HUES64 (cell line): ENCODE measurements around the gene TSPAN17.

Source experiments
- H3K27ac ChIP-seq: 2 replicates; pipeline ENCODE4 v1.7.0; 2013; ENCODE audit warnings: low read depth, low read length, inconsistent platforms
- H3K27me3 ChIP-seq: 2 replicates; pipeline ENCODE4 v1.6.1; 2013; ENCODE audit warnings: mild to moderate bottlenecking, low read length; ENCODE audit not compliant: insufficient read depth
- H3K36me3 ChIP-seq: 2 replicates; pipeline ENCODE4 v1.6.1; 2013; ENCODE audit warnings: mild to moderate bottlenecking, low read length; ENCODE audit not compliant: insufficient read depth
- H3K4me1 ChIP-seq: 2 replicates; pipeline ENCODE4 v1.6.1; 2013; ENCODE audit warnings: mild to moderate bottlenecking, low read length, moderate library complexity; ENCODE audit not compliant: insufficient read depth
- H3K4me3 ChIP-seq: 2 replicates; pipeline ENCODE4 v1.5.1; 2013; ENCODE audit warnings: mild to moderate bottlenecking, low read length, moderate library complexity
- H3K9ac ChIP-seq: 2 replicates; pipeline ENCODE4 v1.6.1; 2013; ENCODE audit warnings: mild to moderate bottlenecking, low read depth, low read length
- H3K9me3 ChIP-seq: 2 replicates; pipeline ENCODE4 v1.6.1; 2013; ENCODE audit warnings: low read depth, low read length; ENCODE audit not compliant: insufficient read depth
- WGBS: fragments of 150-250, 120-280 bp; methylation state at CpG from one replicate; pipeline ENCODE4 v1.1.7; 2013; ENCODE audit warnings: missing lambda C conversion rate; 5-methylcytosine and 5-hydroxymethylcytosine counted together

Gene TSPAN17

DNA sequence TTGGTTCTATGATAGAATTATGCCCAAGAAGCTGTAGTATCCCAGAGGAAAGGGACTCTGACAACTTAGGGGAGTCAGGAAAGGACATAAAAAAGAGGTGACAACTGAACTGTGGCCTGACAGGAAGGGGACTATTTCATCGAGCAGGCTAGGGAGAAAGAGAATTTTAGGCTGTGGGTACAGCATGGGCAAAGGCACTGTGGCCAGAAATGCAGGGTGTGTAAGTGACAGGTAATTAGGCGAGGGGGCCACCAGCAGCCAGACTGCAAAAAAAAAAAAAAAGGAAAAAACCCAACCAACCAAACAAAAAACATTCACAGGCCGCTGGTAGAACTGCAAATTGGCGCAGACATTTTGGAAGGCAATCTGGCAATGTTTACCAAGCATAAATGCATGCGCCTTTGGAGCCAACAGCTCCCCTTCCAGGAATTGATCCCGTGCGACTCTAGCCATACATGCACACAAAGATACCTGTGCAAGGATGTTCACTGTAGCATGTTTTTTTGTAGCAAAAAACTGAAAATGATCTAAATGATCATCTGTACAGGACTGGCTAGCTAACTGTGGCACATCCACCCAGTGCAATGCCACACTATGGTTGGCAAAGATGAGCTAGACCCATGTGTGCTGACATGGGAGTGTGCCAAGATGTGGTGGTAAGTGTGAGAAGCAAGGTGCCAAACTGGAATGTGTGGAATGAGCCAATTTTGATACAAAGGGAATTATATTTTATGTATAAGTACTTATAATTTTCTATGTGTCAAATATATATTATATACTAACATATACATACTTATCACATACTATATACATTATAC lies 15.7 kb upstream of the TSPAN17 start:
- Histone ChIP-seq H3K9ac (no peak overlapping the region), H3K27me3 (peaks cover 63% of the 10 kb centered on the region), H3K4me1 (peaks cover 17% of the 10 kb centered on the region), H3K27ac (no peak overlapping the region), H3K36me3 (no peaks in the 10 kb centered on the region), H3K4me3 (no peak overlapping the region), H3K9me3 (no peaks in the 10 kb centered on the region)
- 88% methylated on average over 7 of the region's 7 CpGs for whole genome bisulfite sequencing

DNA sequence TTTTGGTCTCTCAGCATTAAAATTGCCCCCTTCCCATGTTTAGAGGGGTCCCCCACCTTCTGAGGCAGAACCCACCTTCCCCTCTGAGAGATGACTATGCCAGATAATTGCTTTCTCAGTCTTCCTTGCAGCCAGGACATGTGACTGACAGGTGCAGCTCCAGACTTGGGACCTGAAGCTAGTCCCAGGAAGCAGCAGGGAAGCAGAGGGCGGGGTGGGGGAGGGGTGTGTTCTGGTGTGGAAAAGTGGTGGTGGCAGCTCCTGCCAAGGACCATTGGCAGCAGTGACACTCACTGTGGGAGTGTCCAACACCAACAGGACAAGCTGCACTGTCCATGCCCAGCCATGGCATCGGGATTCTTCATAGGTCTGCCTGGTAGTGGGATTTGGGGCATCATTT lies 14.5 kb upstream of the TSPAN17 start:
- Histone ChIP-seq H3K9me3 (no peaks in the 10 kb centered on the region), H3K27me3 (peaks cover 55% of the 10 kb centered on the region), H3K4me3 (no peak overlapping the region), H3K9ac (no peak overlapping the region), H3K36me3 (no peaks in the 10 kb centered on the region), H3K4me1 (peaks cover 17% of the 10 kb centered on the region), H3K27ac (no peak overlapping the region)
- WGBS: 92% methylated on average over 2 of the region's 2 CpGs

DNA sequence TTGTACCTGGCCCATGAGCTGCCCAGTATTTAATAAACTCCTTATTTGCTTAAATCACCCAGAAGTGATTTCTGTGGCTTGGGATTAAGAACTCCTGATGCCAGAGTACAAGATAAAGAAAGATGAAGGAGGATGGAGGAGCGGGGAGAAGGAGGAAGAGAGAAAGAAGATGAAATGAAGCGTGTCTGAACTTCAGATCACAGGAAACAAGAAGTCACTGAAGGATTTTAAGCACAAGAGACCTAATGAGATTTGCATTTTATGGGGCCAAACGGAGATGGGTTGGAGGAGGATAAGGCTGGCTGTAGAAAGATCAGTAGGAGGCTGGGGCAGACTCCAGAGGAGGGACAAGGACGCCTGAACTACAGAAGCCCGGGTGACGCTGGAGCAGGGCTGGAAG lies 13.7 kb upstream of the TSPAN17 start:
- Histone ChIP-seq H3K4me1 (peaks cover 17% of the 10 kb centered on the region), H3K9ac (no peak overlapping the region), H3K36me3 (no peaks in the 10 kb centered on the region), H3K27me3 (peaks cover 47% of the 10 kb centered on the region), H3K4me3 (no peak overlapping the region), H3K9me3 (no peaks in the 10 kb centered on the region), H3K27ac (no peak overlapping the region)
- 36% methylated on average over 6 of the region's 6 CpGs for WGBS

DNA sequence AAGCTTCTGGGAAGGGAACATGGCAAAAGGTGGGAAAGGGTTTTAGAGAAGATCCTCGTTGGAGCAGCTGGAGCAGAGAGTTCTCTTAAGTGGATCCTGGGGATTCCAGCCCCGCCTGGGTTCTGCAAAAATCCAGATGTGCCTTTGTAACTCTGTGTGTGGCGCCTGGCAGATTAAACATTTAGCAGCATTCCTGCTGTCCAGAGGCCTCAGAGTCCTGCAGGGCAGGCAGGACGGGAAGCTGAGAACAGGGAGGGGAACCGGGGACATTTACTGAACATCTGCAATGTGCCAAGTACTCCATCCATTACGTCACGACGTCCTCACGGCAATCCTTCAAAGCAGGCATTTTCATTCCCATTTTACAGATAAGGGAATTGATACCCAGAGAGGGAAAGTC lies 10.9 kb upstream of the TSPAN17 start:
- H3K9me3 ChIP-seq: no peaks in the 10 kb centered on the region
- H3K36me3 ChIP-seq: no peaks in the 10 kb centered on the region
- H3K9ac ChIP-seq: no peak overlapping the region
- peaks cover 18% of the 10 kb centered on the region for H3K27me3 ChIP-seq
- WGBS: 69% methylated on average over 9 of the region's 9 CpGs
- peaks cover 9% of the 10 kb centered on the region for H3K4me1 ChIP-seq
- no peak overlapping the region for H3K27ac ChIP-seq
- H3K4me3 ChIP-seq: no peak overlapping the region

DNA sequence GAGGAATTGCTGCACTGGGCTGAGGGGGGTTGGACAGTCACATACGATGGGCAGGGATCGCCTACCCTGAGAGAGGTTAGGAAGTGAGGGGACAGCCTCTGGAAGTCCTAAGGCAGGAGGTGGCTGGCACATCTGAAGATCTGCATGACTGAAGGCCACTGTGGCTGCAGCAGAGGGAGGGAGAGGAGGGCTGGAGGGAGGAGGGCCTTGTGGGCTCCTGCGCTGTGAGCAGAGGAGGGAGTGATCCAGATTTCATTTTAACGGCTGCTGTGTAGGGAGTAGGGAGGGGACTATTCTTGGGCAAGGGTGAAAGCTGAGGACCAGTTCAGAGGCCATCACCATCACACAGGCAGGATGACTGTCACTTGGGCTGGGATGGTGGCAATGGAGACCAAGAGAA lies 9.7 kb upstream of the TSPAN17 start:
- Histone ChIP-seq H3K9me3 (no peaks in the 10 kb centered on the region), H3K27me3 (peaks cover 9% of the 10 kb centered on the region; the same call in 1 of the 2 replicates), H3K36me3 (no peaks in the 10 kb centered on the region), H3K9ac (no peak overlapping the region), H3K27ac (no peak overlapping the region), H3K4me3 (no peak overlapping the region), H3K4me1 (peaks cover 9% of the 10 kb centered on the region)
- WGBS: 43% methylated on average over 4 of the region's 4 CpGs

DNA sequence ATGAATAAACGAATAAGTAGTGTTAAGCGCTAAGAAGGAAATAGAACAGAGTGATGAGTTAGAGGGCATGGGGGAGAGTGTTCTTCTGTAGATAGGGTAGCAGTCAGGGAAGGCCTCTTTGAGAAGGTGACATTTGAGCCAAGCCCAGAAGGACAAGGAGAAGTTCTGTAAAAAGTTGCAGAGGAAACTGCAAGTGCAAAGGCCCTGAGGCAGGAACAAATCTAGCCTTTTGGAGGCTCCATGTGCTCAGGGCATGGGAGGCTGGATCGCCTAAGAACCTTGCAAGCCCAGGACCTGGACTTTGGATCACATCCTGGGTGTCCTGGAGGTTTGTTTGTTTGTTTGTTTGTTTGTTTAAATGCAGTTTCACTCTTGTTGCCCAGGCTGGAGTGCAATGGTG lies 8.8 kb upstream of the TSPAN17 start:
- H3K9me3 ChIP-seq: no peaks in the 10 kb centered on the region
- H3K36me3 ChIP-seq: no peaks in the 10 kb centered on the region
- 92% methylated on average over 3 of the region's 3 CpGs for WGBS
- H3K9ac ChIP-seq: no peak overlapping the region
- H3K27ac ChIP-seq: no peak overlapping the region
- peaks cover 16% of the 10 kb centered on the region for H3K4me1 ChIP-seq
- peaks cover 9% of the 10 kb centered on the region; the same call in 1 of the 2 replicates for H3K27me3 ChIP-seq
- H3K4me3 ChIP-seq: no peak overlapping the region

DNA sequence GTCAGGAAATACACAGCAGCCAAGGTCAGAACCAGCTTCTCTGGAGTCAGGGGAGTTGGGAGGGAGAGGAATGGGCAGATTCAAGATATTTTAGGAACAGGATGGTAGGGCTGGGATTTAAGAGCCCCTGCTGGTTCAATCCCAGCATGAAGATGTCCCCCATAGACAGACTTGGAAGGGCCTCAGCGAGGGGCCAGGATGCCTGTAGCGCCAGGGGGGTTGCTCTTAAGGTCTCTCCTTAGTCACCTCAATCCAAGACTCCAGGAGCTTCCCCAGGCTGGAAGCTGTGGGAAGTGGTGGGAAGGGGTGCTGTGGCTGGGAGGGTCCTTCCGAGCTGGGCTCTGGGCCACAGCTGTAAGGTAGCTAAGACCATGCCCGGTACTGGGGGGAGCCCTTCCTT lies 8.1 kb upstream of the TSPAN17 start:
- Histone ChIP-seq H3K27me3 (0 out of 2 replicates have a peak, but pooled peaks cover 2% of the 10 kb centered on the region), H3K9ac (no peak overlapping the region), H3K36me3 (no peaks in the 10 kb centered on the region), H3K27ac (no peak overlapping the region), H3K9me3 (no peaks in the 10 kb centered on the region), H3K4me3 (no peak overlapping the region), H3K4me1 (peaks cover 12% of the 10 kb centered on the region)
- 66% methylated on average over 2 of the region's 4 CpGs for WGBS

DNA sequence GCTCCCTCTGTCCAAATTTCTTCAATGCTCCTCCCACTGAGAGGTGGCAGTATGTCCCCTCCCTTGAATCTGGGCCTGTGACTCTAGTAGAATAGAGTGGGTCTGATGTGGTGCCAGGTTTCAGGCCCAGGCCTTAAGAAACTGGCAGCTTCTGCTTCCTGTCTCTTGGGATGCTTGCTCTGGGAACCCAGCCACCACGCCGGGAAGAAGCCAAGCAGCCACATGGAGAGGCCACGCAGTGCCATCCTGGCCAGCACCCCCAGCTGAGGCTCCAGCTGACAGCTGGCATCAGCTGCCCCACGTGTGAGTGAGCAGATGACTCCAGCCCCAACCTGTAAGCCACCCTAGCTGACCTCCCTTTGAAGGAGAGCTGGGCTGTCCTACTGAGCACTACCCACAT lies 7.3 kb upstream of the TSPAN17 start:
- H3K9ac ChIP-seq: no peak overlapping the region
- WGBS: 89% methylated on average over 4 of the region's 4 CpGs
- no peaks in the 10 kb centered on the region for H3K36me3 ChIP-seq
- H3K27me3 ChIP-seq: no peaks in the 10 kb centered on the region
- H3K9me3 ChIP-seq: no peaks in the 10 kb centered on the region
- H3K4me1 ChIP-seq: peaks cover 14% of the 10 kb centered on the region
- H3K4me3 ChIP-seq: no peak overlapping the region
- no peak overlapping the region for H3K27ac ChIP-seq

DNA sequence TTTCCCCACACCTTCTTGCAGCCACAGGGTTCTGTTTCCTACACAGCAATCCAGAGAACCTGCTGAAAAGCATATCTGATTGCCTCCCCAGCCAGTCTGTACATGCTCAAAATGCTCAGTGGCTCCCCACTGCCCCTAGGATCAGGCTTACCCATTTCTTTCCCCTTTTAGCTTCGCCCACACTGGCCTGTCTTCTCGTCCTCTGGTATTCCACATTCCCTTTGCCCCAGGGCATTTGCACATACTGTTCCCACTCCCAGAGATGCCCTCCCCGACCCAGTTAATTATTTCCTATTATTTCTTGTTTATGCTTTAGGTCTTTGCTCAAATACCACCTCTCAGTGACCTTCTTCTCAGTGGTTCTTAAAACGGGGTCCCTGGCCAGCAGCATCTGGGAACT lies 6.7 kb upstream of the TSPAN17 start:
- Histone ChIP-seq H3K4me3 (no peak overlapping the region), H3K27ac (no peak overlapping the region), H3K27me3 (no peaks in the 10 kb centered on the region), H3K36me3 (no peaks in the 10 kb centered on the region), H3K4me1 (peaks cover 14% of the 10 kb centered on the region), H3K9ac (no peak overlapping the region), H3K9me3 (no peaks in the 10 kb centered on the region)
- 90% methylated on average over 4 of the region's 4 CpGs for WGBS

DNA sequence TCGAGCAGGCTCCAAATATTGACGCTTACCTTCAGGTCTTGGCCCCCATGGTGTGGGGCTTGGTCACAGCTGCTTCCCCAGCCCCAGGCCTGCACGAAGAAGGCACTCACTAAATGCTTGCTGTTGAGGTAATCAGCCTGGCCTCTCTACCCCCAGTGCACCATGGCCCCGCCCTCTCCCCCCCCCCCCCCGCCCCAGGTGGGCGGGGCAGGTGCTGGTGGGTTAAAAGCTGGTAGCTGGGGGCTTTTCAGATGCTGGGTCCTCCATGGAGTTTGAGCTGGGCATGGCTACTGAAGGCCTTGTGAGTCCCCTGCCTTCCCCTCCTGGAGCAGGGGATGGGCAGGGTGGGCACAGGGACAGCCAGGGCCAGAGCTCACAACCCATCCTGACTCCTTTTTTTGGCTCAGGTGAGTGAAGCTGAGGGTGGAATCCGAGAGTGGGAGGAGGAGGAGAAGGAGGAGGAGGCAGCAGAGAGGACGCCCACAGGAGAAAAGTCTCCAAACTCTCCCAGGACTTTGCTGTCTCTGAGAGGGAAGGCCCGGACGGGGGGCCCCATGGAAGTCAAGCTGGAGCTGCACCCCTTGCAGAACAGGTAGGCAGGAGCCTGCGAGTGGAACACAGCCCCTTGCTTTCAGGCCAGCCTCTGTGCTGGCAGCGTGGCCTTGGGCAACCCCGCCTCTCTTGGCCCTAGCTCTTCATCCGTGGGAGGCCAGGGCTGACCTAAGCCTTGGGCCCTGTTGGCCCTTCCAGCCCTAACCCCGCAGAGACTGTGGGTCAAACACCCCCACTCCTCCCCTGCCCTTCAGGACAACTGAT lies 4.4 kb upstream of the TSPAN17 start:
- no peak overlapping the region for H3K27ac ChIP-seq
- no peak overlapping the region for H3K9ac ChIP-seq
- WGBS: 60% methylated on average over 12 of the region's 15 CpGs

DNA sequence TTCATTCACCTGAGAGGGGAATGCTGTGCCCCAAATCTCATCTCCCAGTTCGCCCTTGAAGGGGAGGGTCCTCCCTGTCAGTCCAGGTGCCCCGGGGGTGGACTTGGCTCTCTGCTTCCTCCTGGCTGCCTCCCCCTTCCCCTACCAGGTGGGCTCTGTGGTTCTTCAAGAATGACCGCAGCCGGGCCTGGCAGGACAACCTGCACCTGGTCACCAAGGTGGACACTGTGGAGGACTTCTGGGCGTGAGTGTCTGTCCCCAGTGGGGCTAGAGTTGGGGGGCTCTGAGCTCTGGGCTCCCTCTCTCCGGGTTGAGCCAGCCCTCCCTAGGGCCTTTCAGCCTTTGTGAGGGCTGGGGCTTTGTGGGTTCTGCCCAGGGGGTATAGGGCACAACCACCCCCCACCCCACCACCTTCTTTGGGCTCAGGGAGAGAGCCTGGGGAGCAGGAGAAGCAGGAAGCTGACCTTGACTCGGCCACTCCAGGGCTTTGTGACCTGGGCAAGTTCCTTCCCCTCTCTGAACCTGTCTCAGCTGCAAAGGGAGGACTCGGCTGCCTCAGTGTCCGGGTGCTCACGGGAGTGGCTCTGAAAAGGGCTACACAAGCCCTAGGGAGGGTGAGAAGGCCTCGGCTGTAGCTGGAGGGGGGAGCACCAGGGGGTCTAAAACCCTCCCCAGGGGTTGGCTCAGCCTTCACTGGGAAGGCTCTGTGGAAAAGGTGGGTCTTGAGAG lies 3.6 kb upstream of the TSPAN17 start:
- Histone ChIP-seq H3K27ac (no peak overlapping the region), H3K36me3 (no peaks in the 10 kb centered on the region), H3K9ac (no peak overlapping the region), H3K4me3 (no peak overlapping the region), H3K4me1 (peaks cover 16% of the 10 kb centered on the region), H3K9me3 (no peaks in the 10 kb centered on the region), H3K27me3 (no peaks in the 10 kb centered on the region)
- 82% methylated on average over 11 of the region's 11 CpGs for WGBS

More for the DNA sequence above, 4.4 kb upstream of the TSPAN17 start:
- H3K36me3 ChIP-seq: no peaks in the 10 kb centered on the region
- H3K4me3 ChIP-seq: no peak overlapping the region
- no peaks in the 10 kb centered on the region for H3K9me3 ChIP-seq
- H3K4me1 ChIP-seq: peaks cover 14% of the 10 kb centered on the region
- H3K27me3 ChIP-seq: no peaks in the 10 kb centered on the region
